Activated T-helper 1 cell treated with Interleukin-2 at 50 U/mL for 16 hours (primary cell): ENCODE results near the gene HMX3.
"Not testable (repeated sequence)": the region's sequence is repeated elsewhere in the genome, so short reads cannot be mapped to it uniquely, and the experiment has no call there.

Source experiments
- DNase-seq: peaks from one replicate; pipeline ENCODE4 v3.0.0-alpha.2; 2020; ENCODE audit warnings: low read depth

The HMX3 gene

GRCh38 chr10:123148414-123149161 lies 12.8 kb downstream of the HMX3 start:
- no peak for DNase-seq

- DNase-seq: no peak
Observed at GRCh38 chr10:123149162-123149567, 13.4 kb downstream of the HMX3 start.

GRCh38 chr10:123149568-123150270 lies 13.9 kb downstream of the HMX3 start:
- DNase-seq: no peak

GRCh38 chr10:123150271-123150985 lies 14.7 kb downstream of the HMX3 start:
- no peak for DNase-seq

- DNase-seq: no peak
Observed at GRCh38 chr10:123150986-123151736, 15.4 kb downstream of the HMX3 start.

- no peak for DNase-seq
Observed at GRCh38 chr10:123151737-123152135, 16.0 kb downstream of the HMX3 start.

GRCh38 chr10:123153486-123154091 lies 17.8 kb downstream of the HMX3 start:
- no peak for DNase-seq

- DNase-seq: peak; percentile 88
Observed at GRCh38 chr10:123154092-123154710, 18.4 kb downstream of the HMX3 start, which contains the start of gene BUB3. BUB3 (plus strand) TSS chr10:123154402; CDS start chr10:123154918, 516 bp downstream.

- DNase-seq: no peak
Observed at GRCh38 chr10:123154711-123155505, 19.1 kb downstream of the HMX3 start.

- no peak for DNase-seq
Observed at GRCh38 chr10:123156078-123156477, 20.3 kb downstream of the HMX3 start.

- no peak for DNase-seq
Observed at GRCh38 chr10:123157210-123157609, 21.4 kb downstream of the HMX3 start.

GRCh38 chr10:123158682-123159081 lies 22.9 kb downstream of the HMX3 start:
- DNase-seq: no peak

- DNase-seq: no peak
Observed at GRCh38 chr10:123160311-123160980, 24.7 kb downstream of the HMX3 start.

- no peak for DNase-seq
Observed at GRCh38 chr10:123164319-123164718, 28.5 kb downstream of the HMX3 start.

GRCh38 chr10:123165445-123166072 lies 29.8 kb downstream of the HMX3 start:
- DNase-seq: no peak

- DNase-seq: no peak
Observed at GRCh38 chr10:123166618-123167017, 30.8 kb downstream of the HMX3 start.

- DNase-seq: no peak
Observed at GRCh38 chr10:123170961-123171360, 35.2 kb downstream of the HMX3 start.

GRCh38 chr10:123171616-123172015 lies 35.8 kb downstream of the HMX3 start:
- not testable (repeated sequence) for DNase-seq
